ENCODE measurements around the gene TMEM39A.

The TMEM39A gene

GRCh38 chr3:119416873-119417272, 46.5 kb downstream of the TMEM39A start:
- Histone ChIP-seq H3K4me3 (ENCODE audit: low read length) (no peak overlapping the region), H3K27me3 (replicated peaks; ENCODE audit: control insufficient read depth, insufficient read depth, low read length) (no peaks in the 10 kb centered on the region)

GRCh38 chr3:119413603-119414280, 49.7 kb downstream of the TMEM39A start:
- Histone ChIP-seq H3K9me3 (ENCODE audit: control insufficient read depth, low read length) (no peaks in the 10 kb centered on the region), H3K36me3 (ENCODE audit: control insufficient read depth, insufficient read depth, low read length, severe bottlenecking) (peaks cover 52% of the 10 kb centered on the region), H3K4me3 (ENCODE audit: low read length) (no peak overlapping the region), H3K9ac (ENCODE audit: low read length) (no peak overlapping the region), H3K27me3 (replicated peaks; ENCODE audit: control insufficient read depth, insufficient read depth, low read length) (no peaks in the 10 kb centered on the region), H3K4me1 (ENCODE audit: control insufficient read depth, insufficient read depth, low read length) (no peaks in the 10 kb centered on the region)
- DNase-seq (ENCODE audit: low read depth) = no peak

More at GRCh38 chr3:119416873-119417272, 46.5 kb downstream of the TMEM39A start:
- no peak overlapping the region for H3K9ac ChIP-seq (ENCODE audit: low read length)
- no peak for DNase-seq (ENCODE audit: low read depth)
- H3K4me1 ChIP-seq (ENCODE audit: control insufficient read depth, insufficient read depth, low read length) = no peaks in the 10 kb centered on the region
- H3K9me3 ChIP-seq (ENCODE audit: control insufficient read depth, low read length) = no peaks in the 10 kb centered on the region
- H3K36me3 ChIP-seq (ENCODE audit: control insufficient read depth, insufficient read depth, low read length, severe bottlenecking) = peaks cover 27% of the 10 kb centered on the region

- Histone ChIP-seq H3K9me3 (ENCODE audit: control insufficient read depth, low read length) (no peaks in the 10 kb centered on the region), H3K9ac (ENCODE audit: low read length) (no peak overlapping the region), H3K36me3 (ENCODE audit: control insufficient read depth, insufficient read depth, low read length, severe bottlenecking) (peaks cover 49% of the 10 kb centered on the region), H3K4me1 (ENCODE audit: control insufficient read depth, insufficient read depth, low read length) (no peaks in the 10 kb centered on the region), H3K27me3 (replicated peaks; ENCODE audit: control insufficient read depth, insufficient read depth, low read length) (no peaks in the 10 kb centered on the region), H3K4me3 (ENCODE audit: low read length) (no peak overlapping the region)
- DNase-seq (ENCODE audit: low read depth) = no peak
Measured at GRCh38 chr3:119409844-119410243, 53.6 kb downstream of the TMEM39A start.

GRCh38 chr3:119408243-119408950, 55.0 kb downstream of the TMEM39A start:
- no peaks in the 10 kb centered on the region for H3K9me3 ChIP-seq (ENCODE audit: control insufficient read depth, low read length)
- no peak overlapping the region for H3K4me3 ChIP-seq (ENCODE audit: low read length)
- H3K36me3 ChIP-seq (ENCODE audit: control insufficient read depth, insufficient read depth, low read length, severe bottlenecking) = peaks cover 43% of the 10 kb centered on the region
- H3K27me3 ChIP-seq (replicated peaks; ENCODE audit: control insufficient read depth, insufficient read depth, low read length) = no peaks in the 10 kb centered on the region
- no peak overlapping the region for H3K9ac ChIP-seq (ENCODE audit: low read length)
- H3K4me1 ChIP-seq (ENCODE audit: control insufficient read depth, insufficient read depth, low read length) = no peaks in the 10 kb centered on the region
- DNase-seq (ENCODE audit: low read depth) = no peak

GRCh38 chr3:119405315-119405714, 58.1 kb downstream of the TMEM39A start:
- H3K4me3 ChIP-seq (ENCODE audit: low read length) = no peak overlapping the region
- H3K9me3 ChIP-seq (ENCODE audit: control insufficient read depth, low read length) = no peaks in the 10 kb centered on the region
- no peak overlapping the region for H3K9ac ChIP-seq (ENCODE audit: low read length)
- H3K27me3 ChIP-seq (replicated peaks; ENCODE audit: control insufficient read depth, insufficient read depth, low read length) = no peaks in the 10 kb centered on the region
- DNase-seq (ENCODE audit: low read depth) = no peak
- H3K36me3 ChIP-seq (ENCODE audit: control insufficient read depth, insufficient read depth, low read length, severe bottlenecking) = peaks cover 58% of the 10 kb centered on the region
- H3K4me1 ChIP-seq (ENCODE audit: control insufficient read depth, insufficient read depth, low read length) = no peaks in the 10 kb centered on the region

GRCh38 chr3:119403201-119403600, 60.2 kb downstream of the TMEM39A start:
- no peaks in the 10 kb centered on the region for H3K9me3 ChIP-seq (ENCODE audit: control insufficient read depth, low read length)
- peak; percentile 23 for DNase-seq (ENCODE audit: low read depth)
- peaks cover 66% of the 10 kb centered on the region for H3K36me3 ChIP-seq (ENCODE audit: control insufficient read depth, insufficient read depth, low read length, severe bottlenecking)
- no peak overlapping the region for H3K4me3 ChIP-seq (ENCODE audit: low read length)
- H3K4me1 ChIP-seq (ENCODE audit: control insufficient read depth, insufficient read depth, low read length) = no peaks in the 10 kb centered on the region
- no peak overlapping the region for H3K9ac ChIP-seq (ENCODE audit: low read length)
- H3K27me3 ChIP-seq (replicated peaks; ENCODE audit: control insufficient read depth, insufficient read depth, low read length) = no peaks in the 10 kb centered on the region

- Histone ChIP-seq H3K9me3 (ENCODE audit: control insufficient read depth, low read length) (no peaks in the 10 kb centered on the region), H3K36me3 (ENCODE audit: control insufficient read depth, insufficient read depth, low read length, severe bottlenecking) (peaks cover 66% of the 10 kb centered on the region), H3K9ac (ENCODE audit: low read length) (no peak overlapping the region), H3K4me1 (ENCODE audit: control insufficient read depth, insufficient read depth, low read length) (no peaks in the 10 kb centered on the region), H3K4me3 (ENCODE audit: low read length) (no peak overlapping the region), H3K27me3 (replicated peaks; ENCODE audit: control insufficient read depth, insufficient read depth, low read length) (no peaks in the 10 kb centered on the region)
- DNase-seq (ENCODE audit: low read depth) = no peak
Measured at GRCh38 chr3:119402791-119403190, 60.6 kb downstream of the TMEM39A start.

GRCh38 chr3:119401503-119402440, 61.6 kb downstream of the TMEM39A start:
- Histone ChIP-seq H3K27me3 (replicated peaks; ENCODE audit: control insufficient read depth, insufficient read depth, low read length) (no peaks in the 10 kb centered on the region), H3K4me3 (ENCODE audit: low read length) (no peak overlapping the region), H3K4me1 (ENCODE audit: control insufficient read depth, insufficient read depth, low read length) (no peaks in the 10 kb centered on the region), H3K36me3 (ENCODE audit: control insufficient read depth, insufficient read depth, low read length, severe bottlenecking) (peaks cover 73% of the 10 kb centered on the region), H3K9me3 (ENCODE audit: control insufficient read depth, low read length) (no peaks in the 10 kb centered on the region), H3K9ac (ENCODE audit: low read length) (no peak overlapping the region)
- DNase-seq (ENCODE audit: low read depth) = no peak

- Histone ChIP-seq H3K4me3 (ENCODE audit: low read length) (no peak overlapping the region), H3K36me3 (ENCODE audit: control insufficient read depth, insufficient read depth, low read length, severe bottlenecking) (peaks cover 73% of the 10 kb centered on the region), H3K9ac (ENCODE audit: low read length) (no peak overlapping the region), H3K27me3 (replicated peaks; ENCODE audit: control insufficient read depth, insufficient read depth, low read length) (no peaks in the 10 kb centered on the region), H3K9me3 (ENCODE audit: control insufficient read depth, low read length) (no peaks in the 10 kb centered on the region), H3K4me1 (ENCODE audit: control insufficient read depth, insufficient read depth, low read length) (no peaks in the 10 kb centered on the region)
- DNase-seq (ENCODE audit: low read depth) = no peak
Measured at GRCh38 chr3:119401069-119401468, 62.3 kb downstream of the TMEM39A start.

- no peaks in the 10 kb centered on the region for H3K4me1 ChIP-seq (ENCODE audit: control insufficient read depth, insufficient read depth, low read length)
- H3K27me3 ChIP-seq (replicated peaks; ENCODE audit: control insufficient read depth, insufficient read depth, low read length) = no peaks in the 10 kb centered on the region
- DNase-seq (ENCODE audit: low read depth) = no peak
- H3K9ac ChIP-seq (ENCODE audit: low read length) = no peak overlapping the region
- no peak overlapping the region for H3K4me3 ChIP-seq (ENCODE audit: low read length)
- H3K36me3 ChIP-seq (ENCODE audit: control insufficient read depth, insufficient read depth, low read length, severe bottlenecking) = peaks cover 77% of the 10 kb centered on the region
- H3K9me3 ChIP-seq (ENCODE audit: control insufficient read depth, low read length) = no peaks in the 10 kb centered on the region
Measured at GRCh38 chr3:119400466-119400865, 62.9 kb downstream of the TMEM39A start.

GRCh38 chr3:119396870-119397269, 66.5 kb downstream of the TMEM39A start:
- Histone ChIP-seq H3K9me3 (ENCODE audit: control insufficient read depth, low read length) (no peaks in the 10 kb centered on the region), H3K4me1 (ENCODE audit: control insufficient read depth, insufficient read depth, low read length) (no peaks in the 10 kb centered on the region), H3K9ac (ENCODE audit: low read length) (no peak overlapping the region), H3K27me3 (replicated peaks; ENCODE audit: control insufficient read depth, insufficient read depth, low read length) (no peaks in the 10 kb centered on the region), H3K4me3 (ENCODE audit: low read length) (no peak overlapping the region), H3K36me3 (ENCODE audit: control insufficient read depth, insufficient read depth, low read length, severe bottlenecking) (peaks cover 76% of the 10 kb centered on the region)
- DNase-seq (ENCODE audit: low read depth) = no peak

All from adipocyte (in vitro differentiated cells).